PC-9 (cell line): ENCODE results near the gene OSM. TPM values are rescaled to one million over a fixed set of nuclear protein-coding genes. Genes with fewer than 3 reads are reported as not detected.

Experiments used
- BruUV-seq: library from RNA; stranded (reverse); fragments of 400-500 nt; replicated peaks from 2 replicates; lab custom pipeline; 2021; lab: Mats Ljungman, UMichigan
- CTCF ChIA-PET: fragments of 300-600 bp; sonication (Branson Sonifier 250); formaldehyde crosslinking; loops from one replicate; lab custom pipeline; 2022; ENCODE audit warnings: antibody characterized with exemption; lab: Charles Lee
- POLR2A ChIA-PET: fragments of 300-600 bp; sonication (Branson Sonifier 250); formaldehyde crosslinking; loops from one replicate; lab custom pipeline; 2022; ENCODE audit warnings: antibody characterized with exemption; ENCODE audit not compliant: unreplicated experiment; lab: Charles Lee
- DNase-seq, 2 experiments: peaks; one replicate each; pipeline versions ENCODE4 v3.0.0 to v3.0.0-alpha.2; 2015 to 2022; ENCODE audit warnings: mixed read lengths in 1 of 2
- H2AFZ ChIP-seq: fragments of 200-600 bp; sonication (generic); 2 replicates; pipeline ENCODE4 v1.8.1; 2017; ENCODE audit warnings: antibody characterized with exemption
- H3F3A ChIP-seq: fragments of 200-600 bp; sonication (generic); 2 replicates; pipeline ENCODE4 v1.8.1; 2017; ENCODE audit warnings: antibody characterized with exemption, mild to moderate bottlenecking, low read depth; ENCODE audit not compliant: insufficient read depth
- H3K27ac ChIP-seq: fragments of 200-600 bp; sonication (generic); 2 replicates; pipeline ENCODE4 v1.6.1; 2016; ENCODE audit warnings: mixed run types
- H3K27me3 ChIP-seq: fragments of 200-600 bp; sonication (generic); 2 replicates; pipeline ENCODE4 v1.6.1; 2016; ENCODE audit warnings: low read depth, mixed run types; ENCODE audit not compliant: insufficient read depth
- H3K36me3 ChIP-seq: fragments of 200-600 bp; sonication (generic); 2 replicates; pipeline ENCODE4 v1.6.1; 2016; ENCODE audit warnings: low read depth, mixed run types
- H3K4me1 ChIP-seq: fragments of 200-600 bp; sonication (generic); replicated peaks from 2 replicates; pipeline ENCODE4 v1.6.1; 2016; ENCODE audit warnings: mixed run types; ENCODE audit not compliant: insufficient read depth
- H3K4me2 ChIP-seq: fragments of 200-600 bp; sonication (generic); 2 replicates; pipeline ENCODE4 v1.6.1; 2017; ENCODE audit warnings: mixed run types
- H3K4me3 ChIP-seq: fragments of 200-600 bp; sonication (generic); 2 replicates; pipeline ENCODE4 v1.6.1; 2016; ENCODE audit warnings: mixed run types
- H3K79me2 ChIP-seq: fragments of 200-600 bp; sonication (generic); 2 replicates; pipeline ENCODE4 v1.6.1; 2017; ENCODE audit warnings: low read depth, mixed run types
- H3K9me2 ChIP-seq: fragments of 200-600 bp; sonication (generic); 2 replicates; pipeline ENCODE4 v1.8.1; 2017; ENCODE audit warnings: mild to moderate bottlenecking; ENCODE audit not compliant: insufficient read depth
- H3K9me3 ChIP-seq: fragments of 200-600 bp; sonication (generic); 2 replicates; pipeline ENCODE4 v1.8.1; 2016; ENCODE audit warnings: low read depth; ENCODE audit not compliant: insufficient read depth
- H4K20me1 ChIP-seq: fragments of 200-600 bp; sonication (generic); 2 replicates; pipeline ENCODE4 v1.8.1; 2017; ENCODE audit not compliant: insufficient read depth
- CTCF ChIP-seq: fragments of 200-600 bp; sonication (generic); conservative IDR thresholded peaks from 2 replicates; pipeline ENCODE4 v1.6.1; 2017; ENCODE audit warnings: mixed run types, antibody characterized with exemption, mild to moderate bottlenecking, moderate library complexity
- EZH2 ChIP-seq: fragments of 200-600 bp; sonication (generic); IDR thresholded peaks from 2 replicates; pipeline ENCODE4 v1.8.0; 2017; ENCODE audit warnings: antibody characterized with exemption, low read depth
- intact Hi-C: fragments of 100-400 bp; cut with micrococcal nuclease; formaldehyde crosslinking; loops from one replicate; pipeline ENCODE4 v1.10.0; 2022; ENCODE audit not compliant: unreplicated experiment
- total RNA-seq: library from RNA; stranded (reverse); gene quantifications from 2 replicates; pipeline ENCODE4 v1.2.3, GENCODE V29; 2021

The OSM gene
- total RNA-seq, 1 experiment from 2014 or later = not detected

GRCh38 chr22:30245985-30246813 is 20.5 kb downstream of the OSM start, which contains the start of gene LIF:
Gene LIF, minus strand, starts transcription at chr22:30246759. Its CDS starts 64 bp downstream, at chr22:30246695.
- Histone ChIP-seq H3K9me3 (no peaks in the 10 kb centered on the region), H3K4me3 (no peak within 1 kb of the TSS), H3K27me3 (no peaks in the 10 kb centered on the region), H3K36me3 (peaks cover 51% of the 10 kb centered on the region), H2AFZ (no peak within 1 kb of the TSS), H3F3A (peaks cover 57% of the 10 kb centered on the region), H3K4me2 (no peak within 1 kb of the TSS), H3K4me1 (peaks cover 29% of the 10 kb centered on the region), H3K9me2 (no peaks in the 10 kb centered on the region), H3K27ac (peak within 1 kb of the TSS; percentile 100), H4K20me1 (no peaks in the 10 kb centered on the region), H3K79me2 (peaks cover 54% of the 10 kb centered on the region)
- intact Hi-C loops = no loop called here
- DNase-seq = no peak
- BruUV-seq = no TSS peak
- CTCF ChIA-PET = no interaction called here
- TF ChIP-seq EZH2 (no peak), CTCF (no peak)
- POLR2A ChIA-PET = no interaction called here

GRCh38 chr22:30245181-30245984 is 21.3 kb downstream of the OSM start:
- ChIA-PET CTCF (no interaction called here), POLR2A (no interaction called here)
- no peak overlapping the region for H2AFZ ChIP-seq
- H3K4me3 ChIP-seq = no peak overlapping the region
- no peak overlapping the region; the same call in 1 of the 2 replicates for H3K27ac ChIP-seq
- H3K4me1 ChIP-seq = peaks cover 28% of the 10 kb centered on the region
- H3K9me2 ChIP-seq = no peaks in the 10 kb centered on the region
- no peaks in the 10 kb centered on the region for H3K27me3 ChIP-seq
- H3F3A ChIP-seq = peaks cover 60% of the 10 kb centered on the region
- no peak overlapping the region for H3K4me2 ChIP-seq
- no peaks in the 10 kb centered on the region for H4K20me1 ChIP-seq
- no TSS peak for BruUV-seq
- H3K79me2 ChIP-seq = peaks cover 48% of the 10 kb centered on the region
- H3K36me3 ChIP-seq = peaks cover 53% of the 10 kb centered on the region
- H3K9me3 ChIP-seq = no peaks in the 10 kb centered on the region
- DNase-seq = no peak
- TF ChIP-seq EZH2 (no peak), CTCF (no peak)
- intact Hi-C loops = no loop called here

- Histone ChIP-seq H3K4me3 (no peak overlapping the region), H3K27me3 (no peaks in the 10 kb centered on the region), H3K27ac (peak overlapping the region; percentile 37), H3F3A (peaks cover 59% of the 10 kb centered on the region), H4K20me1 (no peaks in the 10 kb centered on the region), H3K4me1 (peaks cover 26% of the 10 kb centered on the region), H3K9me3 (no peaks in the 10 kb centered on the region), H3K36me3 (peaks cover 45% of the 10 kb centered on the region), H3K9me2 (no peaks in the 10 kb centered on the region), H2AFZ (no peak overlapping the region), H3K79me2 (peaks cover 41% of the 10 kb centered on the region), H3K4me2 (no peak overlapping the region)
- ChIA-PET CTCF (no interaction called here), POLR2A (interaction anchor here (0.5 kb wide), 1 partner anchor 67 kb away, joined by 7 read pairs; no protein-coding TSS in a partner anchor)
- no peak for TF ChIP-seq CTCF
- no peak for TF ChIP-seq EZH2
- DNase-seq = no peak
- intact Hi-C loops = no loop called here
- BruUV-seq = no TSS peak
Measured at GRCh38 chr22:30244641-30245040, 22.0 kb downstream of the OSM start.
